HEK293T (cell line): ENCODE results near the gene COL24A1.

Experiments used
- BHLHE40 ChIP-seq: fragments of 450-650 bp; IDR thresholded peaks from 2 replicates; pipeline ENCODE4 v1.6.1; 2016; ENCODE audit warnings: mild to moderate bottlenecking, moderate library complexity, borderline replicate concordance
- TARDBP ChIP-seq: fragments of 450-650 bp; IDR thresholded peaks from 2 replicates; pipeline ENCODE4 v1.6.1; 2016

DNA sequence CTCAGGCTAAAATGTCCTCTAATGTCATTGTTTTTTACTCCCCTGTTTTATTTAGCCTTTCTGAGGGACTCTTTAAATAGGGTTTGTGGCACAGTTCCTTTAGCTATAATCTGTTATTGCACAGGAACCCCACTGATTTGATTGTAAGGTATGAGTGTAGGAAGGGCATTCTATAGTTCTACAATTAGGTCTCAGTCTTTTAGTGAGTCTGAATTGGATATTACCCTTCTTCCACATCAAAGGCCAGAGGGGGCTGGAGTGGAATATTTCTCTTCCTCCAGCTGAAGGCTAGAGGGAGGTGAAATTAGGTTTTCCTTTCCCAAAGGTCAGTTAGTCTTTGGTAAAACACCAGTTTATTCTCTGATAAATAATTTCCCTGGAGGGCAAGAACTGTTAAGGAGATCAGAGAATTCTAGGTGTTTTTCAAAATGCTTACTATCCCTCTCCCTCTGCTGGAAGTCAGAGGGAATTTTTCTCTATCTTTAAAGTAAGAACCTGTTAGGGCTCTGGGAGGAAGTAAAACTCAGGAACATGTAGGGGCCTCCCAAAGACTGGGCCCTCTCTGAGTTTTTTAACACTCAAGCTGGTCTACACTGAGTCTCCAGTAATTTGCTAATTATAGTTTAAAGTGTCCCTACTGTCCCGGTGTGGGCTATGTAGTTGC, 272.1 kb downstream of the COL24A1 start:
- TF ChIP-seq BHLHE40 (no peak), TARDBP (no peak)
